NCI-H1105 (cell line): ENCODE data around the gene FAM209B.
"Not testable (repeated sequence)": the region's sequence is repeated elsewhere in the genome, so short reads cannot be mapped to it uniquely, and the experiment has no call there.

ENCODE experiments used
- DNase-seq: peaks from one replicate; lab custom pipeline; 2025; lab: John Stamatoyannopoulos, UW

FAM209B gene

DNA sequence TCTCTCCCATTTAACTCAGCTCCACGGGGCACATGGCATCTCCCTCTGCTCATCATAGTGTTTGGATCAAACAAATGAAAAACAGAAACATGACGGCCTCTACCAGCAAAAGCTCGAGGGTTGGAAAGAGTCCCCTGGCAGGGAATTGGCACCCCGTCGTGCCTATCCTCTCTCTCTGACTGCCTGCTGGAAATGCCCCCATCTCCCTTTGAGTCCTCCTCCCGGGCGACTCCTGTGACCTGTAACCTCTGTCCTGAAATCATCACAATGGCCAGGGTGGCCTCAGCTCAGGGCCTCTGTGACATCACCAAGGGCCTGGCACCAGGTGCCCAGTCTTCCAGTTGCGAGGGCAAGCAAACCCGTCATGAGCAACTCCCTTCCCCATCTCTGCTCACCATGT is at the start of gene FAM209B:
TSS of gene FAM209B (plus strand) at position 301 of the 400 bp plus-strand sequence. CDS start at position 397, 96 bp downstream.
- not testable (repeated sequence) for DNase-seq

DNA sequence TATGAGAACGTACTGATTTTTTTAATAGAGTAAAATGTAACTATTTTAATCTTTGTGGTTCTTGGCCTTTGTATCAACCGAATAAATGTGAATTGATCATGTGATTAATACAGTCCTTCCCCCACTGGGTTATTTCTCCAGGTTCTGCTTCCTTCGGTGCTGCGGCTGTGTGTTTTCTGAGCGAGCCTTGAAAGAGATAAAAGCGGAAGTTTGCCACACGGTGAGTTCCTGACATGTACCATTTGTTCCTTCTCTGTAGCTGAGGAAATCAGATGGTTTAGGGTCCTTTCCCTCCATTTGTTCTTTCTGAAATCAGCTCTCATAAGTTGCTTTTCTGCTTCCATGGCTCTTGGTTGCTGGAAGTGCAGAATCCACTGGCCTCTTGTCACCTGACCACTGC is 49.1 kb upstream of the FAM209B start:
- no peak for DNase-seq

- DNase-seq = no peak
Measured at GRCh38 chr20:56487216-56487615, 45.8 kb upstream of the FAM209B start.

GRCh38 chr20:56488566-56488965 is 44.5 kb upstream of the FAM209B start:
- no peak for DNase-seq

DNA sequence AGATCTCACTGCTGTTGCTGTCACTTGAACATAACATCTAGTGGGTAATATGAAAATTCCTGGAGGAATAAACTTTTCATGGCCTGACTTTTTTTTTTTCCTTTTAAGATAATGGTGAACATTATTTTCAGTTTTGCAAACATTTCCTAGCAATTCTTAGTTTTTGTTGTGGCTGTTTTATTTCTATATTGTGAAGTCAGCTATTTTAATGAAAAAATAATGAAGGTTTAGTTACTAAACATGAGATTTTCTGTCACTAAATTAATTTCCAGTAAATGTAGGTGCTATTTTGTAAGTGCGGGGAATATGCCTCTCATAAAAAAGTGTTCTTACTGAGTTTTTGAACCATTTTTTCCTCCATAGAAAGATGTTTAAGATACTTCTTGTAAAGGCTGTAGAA is 31.9 kb upstream of the FAM209B start:
- DNase-seq = no peak

DNA sequence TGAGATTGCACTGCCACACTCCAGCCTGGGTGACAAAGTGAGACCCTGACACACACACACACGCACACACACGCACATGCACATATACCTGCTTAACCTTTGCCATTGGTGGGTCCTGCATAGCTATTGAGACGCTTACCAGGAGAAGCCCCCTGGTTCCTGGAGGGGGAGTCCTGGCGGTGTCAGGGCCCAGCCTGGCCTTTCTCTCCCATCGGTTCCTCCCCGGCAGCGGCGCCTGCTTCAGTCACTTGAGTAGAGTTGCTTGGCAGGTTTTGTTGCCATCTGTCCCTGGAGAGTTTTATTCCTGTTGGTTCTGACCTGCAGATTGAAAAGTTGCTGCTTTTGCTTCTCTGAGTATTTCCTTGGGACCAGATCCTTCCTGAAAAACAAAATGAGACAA is 29.1 kb upstream of the FAM209B start:
- no peak for DNase-seq

DNA sequence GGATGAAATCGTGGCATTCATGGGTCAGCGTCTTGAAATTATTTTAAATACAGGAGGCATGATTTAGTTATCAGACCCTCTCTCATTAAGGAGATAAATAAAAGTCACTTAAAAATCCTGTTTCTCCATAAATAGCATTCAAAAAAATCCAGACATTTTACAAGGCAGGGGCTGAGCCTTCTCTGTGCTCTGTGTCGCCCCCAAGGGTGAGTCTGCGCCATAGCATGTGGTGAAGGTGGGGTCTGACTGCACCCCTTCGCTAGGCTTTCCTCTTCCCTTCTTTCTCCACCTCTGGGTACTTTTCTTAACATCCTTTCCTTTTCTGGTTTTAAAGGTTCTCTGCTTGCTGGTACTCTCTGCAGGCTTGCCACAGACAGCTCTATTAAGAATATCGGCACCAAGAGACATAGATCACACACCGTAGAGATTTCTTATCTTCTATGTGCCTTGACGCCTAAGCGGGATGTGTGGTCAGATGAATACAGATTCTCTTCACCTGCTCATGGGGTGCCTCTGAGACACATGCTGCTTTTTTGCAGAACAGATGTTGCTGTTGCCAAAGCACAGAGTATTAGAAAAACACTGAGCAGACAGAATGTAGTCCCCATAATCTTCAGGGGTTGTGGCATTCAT is 28.6 kb upstream of the FAM209B start:
- no peak for DNase-seq

DNA sequence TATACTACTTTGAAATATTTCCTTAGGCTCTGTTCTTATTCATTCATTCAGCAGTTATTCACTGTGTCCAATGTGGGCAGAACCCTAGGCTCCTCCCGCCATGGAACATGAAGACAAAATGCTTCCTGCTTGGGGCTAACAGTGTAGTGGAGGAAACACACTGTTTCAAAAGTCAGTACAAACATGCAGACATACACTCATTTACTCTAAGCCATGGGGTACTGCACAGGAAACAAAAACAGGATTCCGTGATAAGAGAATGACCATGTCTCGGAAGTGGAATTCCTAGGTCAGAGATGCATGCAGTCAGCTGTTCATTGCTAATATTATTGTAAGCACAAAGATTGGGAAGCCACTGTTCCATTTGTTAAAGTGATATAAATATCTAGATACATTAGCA is 26.9 kb upstream of the FAM209B start:
- DNase-seq = no peak

DNA sequence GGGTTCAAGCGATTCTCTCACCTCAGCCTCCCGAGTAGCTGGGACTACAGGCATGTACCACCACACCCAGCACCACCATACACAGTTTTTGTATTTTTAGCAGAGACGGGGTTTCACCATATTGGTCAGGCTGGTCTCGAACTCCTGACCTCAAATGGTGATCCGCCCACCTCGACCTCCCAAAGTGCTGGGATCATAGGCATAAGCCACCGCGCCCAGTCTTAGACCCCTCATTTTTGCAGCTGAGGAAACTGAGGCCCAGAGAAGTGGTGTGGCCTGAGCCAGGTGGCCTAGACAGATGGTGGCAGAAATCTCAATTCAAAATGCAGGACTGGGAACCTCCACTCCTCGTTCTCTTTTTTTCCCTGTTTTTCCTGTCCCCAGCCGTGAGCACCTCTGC is 21.1 kb upstream of the FAM209B start:
- DNase-seq = no peak

- no peak for DNase-seq
Measured at GRCh38 chr20:56513161-56514150, 19.6 kb upstream of the FAM209B start.

- DNase-seq = no peak
Measured at GRCh38 chr20:56516631-56517030, 16.4 kb upstream of the FAM209B start.

DNA sequence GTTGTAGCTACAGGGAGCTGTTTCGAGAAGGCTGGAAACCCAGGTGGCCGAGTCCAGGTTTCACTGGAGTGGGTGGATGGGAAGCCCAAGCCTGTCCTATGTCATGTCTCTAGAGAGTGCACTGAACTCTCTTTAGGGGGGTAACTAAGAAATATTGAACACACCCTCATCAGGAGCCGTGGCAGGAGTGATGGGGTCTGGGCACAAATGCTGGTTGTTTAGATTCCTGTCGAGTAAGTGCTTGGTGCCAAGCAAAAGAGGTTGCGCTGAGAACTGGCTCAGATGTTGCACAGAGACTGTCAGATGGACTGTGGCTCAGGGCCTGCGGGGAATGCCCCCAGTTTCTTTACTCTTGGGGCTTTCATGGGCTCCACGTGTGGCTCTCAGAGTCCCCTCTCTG is 15.8 kb upstream of the FAM209B start:
- DNase-seq = no peak

GRCh38 chr20:56517641-56518040 is 15.4 kb upstream of the FAM209B start:
- no peak for DNase-seq

DNA sequence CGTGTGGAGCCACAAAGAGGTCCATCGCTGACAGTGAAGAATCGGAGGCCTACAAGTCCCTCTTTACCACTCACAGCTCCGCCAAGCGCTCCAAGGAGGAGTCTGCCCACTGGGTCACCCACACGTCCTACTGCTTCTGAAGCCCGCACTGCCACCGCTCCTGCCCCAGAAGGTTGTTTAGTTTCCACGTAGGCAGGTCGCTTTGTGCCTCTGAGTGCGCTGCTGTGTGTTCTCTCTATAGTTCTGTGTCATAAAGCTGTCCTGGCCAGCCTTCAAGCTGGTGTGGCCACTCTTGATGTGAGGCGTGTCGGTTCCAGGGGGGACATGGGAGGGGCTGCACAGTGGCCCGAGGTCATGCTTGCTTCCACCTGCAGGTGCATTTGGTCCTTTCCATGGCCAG is 14.9 kb upstream of the FAM209B start:
- no peak for DNase-seq

GRCh38 chr20:56518721-56519398 is 14.2 kb upstream of the FAM209B start:
- no peak for DNase-seq

DNA sequence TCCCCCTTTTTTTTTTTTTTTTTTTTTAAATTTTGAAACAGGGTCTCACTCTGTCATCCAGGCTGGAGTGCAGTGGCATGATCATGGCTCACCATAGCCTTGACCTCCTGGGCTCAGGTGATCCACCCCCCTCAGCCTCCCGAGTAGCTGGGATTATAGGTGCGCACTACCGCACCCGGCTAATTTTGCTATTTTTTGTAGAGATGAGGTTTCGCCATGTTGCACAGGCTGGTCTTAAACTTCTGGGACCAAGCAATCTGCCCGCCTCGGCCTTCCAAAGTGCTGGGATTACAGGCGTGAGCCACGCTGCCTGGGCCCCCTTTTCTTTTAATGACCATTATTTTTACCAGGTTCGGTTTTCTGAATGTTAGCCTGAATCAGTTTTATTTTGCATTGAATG is 13.5 kb upstream of the FAM209B start:
- DNase-seq = no peak

DNA sequence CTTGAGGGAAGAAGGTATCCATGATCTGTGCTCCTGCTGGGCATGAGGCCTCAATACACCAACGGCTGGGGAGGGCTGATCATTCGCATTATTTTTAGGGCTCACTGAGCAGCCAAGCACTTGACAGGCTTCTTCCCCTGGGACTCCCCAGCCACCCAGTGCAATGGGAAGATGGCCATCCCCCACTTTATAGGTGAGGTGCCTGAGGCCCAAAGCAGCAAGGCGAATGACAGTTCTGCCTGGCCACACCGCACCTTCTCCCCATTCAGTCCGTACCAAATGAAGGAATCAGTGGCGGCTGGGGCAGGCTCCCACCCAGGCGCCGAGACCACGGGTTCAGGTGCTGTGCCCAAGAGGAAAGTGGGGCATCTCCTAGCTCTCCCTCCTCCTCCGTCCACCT is 12.9 kb upstream of the FAM209B start:
- no peak for DNase-seq

DNA sequence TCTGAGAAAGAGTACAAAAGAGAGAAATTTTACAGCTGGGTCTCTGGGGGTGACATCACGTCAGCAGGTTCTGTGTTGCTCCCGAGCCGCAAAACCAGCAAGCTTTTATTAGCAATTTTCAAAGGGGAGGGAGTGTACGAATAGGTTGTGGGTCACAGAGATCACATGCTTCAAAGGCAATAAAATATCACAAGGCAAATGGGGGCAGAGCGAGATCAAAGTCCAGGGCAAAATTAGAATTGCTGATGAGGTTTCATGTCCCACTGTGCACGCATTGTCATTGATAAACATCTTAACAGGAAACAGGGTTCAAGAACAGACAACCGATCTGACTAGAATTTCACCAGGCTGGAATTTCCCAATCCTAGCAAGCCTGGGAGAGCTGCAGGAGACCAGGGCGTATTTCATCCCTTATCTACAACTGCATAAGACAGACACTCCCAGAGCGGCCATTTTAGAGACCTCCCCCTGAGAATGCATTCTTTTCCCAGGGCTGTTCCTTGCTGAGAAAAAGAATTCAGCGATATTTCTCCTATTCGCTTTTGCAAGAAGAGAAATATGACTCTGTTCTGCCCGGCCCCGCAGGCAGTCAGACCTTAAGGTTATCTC is 12.2 kb upstream of the FAM209B start:
- DNase-seq = not testable (repeated sequence)

- DNase-seq = no peak
Measured at GRCh38 chr20:56522311-56522710, 10.7 kb upstream of the FAM209B start.

DNA sequence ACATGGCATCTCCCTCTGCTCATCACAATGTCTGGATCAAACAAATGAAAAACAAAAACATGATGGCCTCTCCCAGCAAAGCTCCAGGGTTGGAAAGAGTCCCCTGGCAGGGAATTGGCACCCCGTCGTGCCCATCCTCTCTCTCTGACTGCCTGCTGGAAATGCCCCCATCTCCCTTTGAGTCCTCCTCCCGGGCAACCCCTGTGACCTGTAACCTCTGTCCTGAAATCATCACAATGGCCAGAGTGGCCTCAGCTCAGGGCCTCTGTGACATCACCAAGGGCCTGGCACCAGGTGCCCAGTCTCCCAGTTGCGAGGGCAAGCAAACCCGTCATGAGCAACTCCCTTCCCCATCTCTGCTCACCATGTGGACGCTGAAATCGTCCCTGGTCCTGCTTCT is 8.6 kb upstream of the FAM209B start, which contains the start of gene FAM209A:
TSS of gene FAM209A (plus strand) at position 301 of the 400 bp plus-strand sequence. CDS start at position 366, 65 bp downstream.
- DNase-seq = not testable (repeated sequence)

- DNase-seq = no peak
Measured at GRCh38 chr20:56527521-56527920, 5.5 kb upstream of the FAM209B start.

- no peak for DNase-seq
Measured at GRCh38 chr20:56537997-56538396, 5.0 kb downstream of the FAM209B start.
